Fibroblast of lung (primary cell): ENCODE results near the gene DLGAP3. TPM values are rescaled to one million over a fixed set of nuclear protein-coding genes. Genes with fewer than 3 reads are reported as not detected.

ENCODE experiments used
- DNase-seq, 2 donors: peaks; one replicate each; pipeline versions ENCODE4 v3.0.0 to v3.0.0-alpha.2; 2010; ENCODE audit warnings: low read depth in 2 of 2
- H2AFZ ChIP-seq: 2 replicates; pipeline ENCODE4 v1.5.1; 2012; ENCODE audit warnings: low read length, control low read depth, inconsistent platforms
- H3K27ac ChIP-seq: 2 replicates; pipeline ENCODE4 v1.5.1; 2011; ENCODE audit warnings: low read length, control low read depth; ENCODE audit not compliant: insufficient read depth
- H3K27me3 ChIP-seq: 2 replicates; pipeline ENCODE4 v1.5.1; 2011; ENCODE audit warnings: mild to moderate bottlenecking, low read length; ENCODE audit not compliant: control insufficient read depth, insufficient read depth
- H3K36me3 ChIP-seq: 2 replicates; pipeline ENCODE4 v1.5.1; 2011; ENCODE audit warnings: low read length; ENCODE audit not compliant: control insufficient read depth, insufficient read depth
- H3K4me1 ChIP-seq: 2 replicates; pipeline ENCODE4 v1.5.1; 2011; ENCODE audit warnings: low read length; ENCODE audit not compliant: control insufficient read depth, insufficient read depth; ENCODE audit errors: extremely low read depth
- H3K4me2 ChIP-seq: 2 replicates; pipeline ENCODE4 v1.5.1; 2011; ENCODE audit warnings: low read length, control low read depth; ENCODE audit not compliant: insufficient read depth; ENCODE audit errors: extremely low read depth
- H3K4me3 ChIP-seq, 4 experiments: fragments of 200-600 bp in 1 of 4; sonication (generic) in 1 of 4; replicated peaks in 1 of 4; 2 replicates each; pipeline ENCODE4 v1.5.1; 2011 to 2016; ENCODE audit warnings: low read length in 4 of 4, low read depth in 3 of 4, mild to moderate bottlenecking in 3 of 4, control low read depth in 2 of 4, inconsistent platforms in 1 of 4, mixed read lengths in 1 of 4; ENCODE audit not compliant: insufficient read depth in 1 of 4; ENCODE audit errors: control extremely low read depth in 1 of 4
- H3K79me2 ChIP-seq: 2 replicates; pipeline ENCODE4 v1.5.1; 2012; ENCODE audit warnings: mild to moderate bottlenecking, low read length, inconsistent platforms; ENCODE audit not compliant: control insufficient read depth, insufficient read depth
- H3K9ac ChIP-seq: 2 replicates; pipeline ENCODE4 v1.5.1; 2011; ENCODE audit warnings: mild to moderate bottlenecking, low read length, control low read depth; ENCODE audit not compliant: insufficient read depth
- H3K9me3 ChIP-seq: 2 replicates; pipeline ENCODE4 v1.5.1; 2012; ENCODE audit warnings: low read depth, low read length; ENCODE audit not compliant: control insufficient read depth, insufficient read depth
- H4K20me1 ChIP-seq: 2 replicates; pipeline ENCODE4 v1.5.1; 2011; ENCODE audit warnings: low read length; ENCODE audit not compliant: control insufficient read depth, insufficient read depth; ENCODE audit errors: extremely low read depth
- EZH2 ChIP-seq: IDR thresholded peaks from 2 replicates; pipeline ENCODE4 v1.5.1; 2012; ENCODE audit warnings: low read length, control low read depth, mild to moderate bottlenecking; ENCODE audit errors: missing control alignments
- polyA plus RNA-seq, 2 donors: library from polyadenylated mRNA; depleted of rRNA in 1 of 2; stranded (reverse) in 1 of 2; unstranded in 1 of 2; fragments of >200 nt; gene quantifications; 2 replicates each; pipeline ENCODE4 v1.2.1, GENCODE V29; 2011 to 2012; ENCODE audit warnings: missing spikeins in 1 of 2
- total RNA-seq: library from RNA; depleted of rRNA; stranded (reverse); fragments of >200 nt; gene quantifications from 2 replicates; pipeline ENCODE4 v1.2.1, GENCODE V29; 2014
- TF ChIP-seq, protein P1 (sequence below), 2 donors: IDR thresholded peaks in 1 of 2; conservative IDR thresholded peaks in 1 of 2; 1 replicate in 1 of 2; 2 replicates in 1 of 2; pipeline ENCODE4 v1.5.1; 2011 to 2012; ENCODE audit warnings: low read length in 2 of 2, control low read depth in 1 of 2, inconsistent platforms in 1 of 2, low read depth in 1 of 2, mild to moderate bottlenecking in 1 of 2

DLGAP3 gene
- total and polyA plus RNA-seq, 2 donors (not counting 1 experiment from before 2014, with no cell fraction given): not detected

DNA sequence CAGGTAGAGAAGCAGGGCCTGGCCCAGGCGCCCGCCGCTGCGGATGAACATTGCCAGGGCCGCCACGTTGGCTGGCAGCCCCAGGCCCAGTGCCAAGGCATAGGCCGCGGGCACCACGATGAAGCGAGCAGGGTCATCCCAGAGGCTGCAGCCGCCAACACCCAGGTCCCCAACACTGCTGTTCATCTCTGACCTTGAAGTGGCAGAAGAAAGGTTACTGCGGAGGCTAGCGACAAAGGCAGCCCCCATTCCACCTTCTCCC is 47.7 kb upstream of the DLGAP3 start:
- H3K4me3 ChIP-seq: no peak overlapping the region
- H4K20me1 ChIP-seq: no peaks in the 10 kb centered on the region
- peaks cover 4% of the 10 kb centered on the region for H3K36me3 ChIP-seq
- H3K79me2 ChIP-seq: no peaks in the 10 kb centered on the region
- no peaks in the 10 kb centered on the region for H3K4me1 ChIP-seq
- no peak overlapping the region for H2AFZ ChIP-seq
- H3K9ac ChIP-seq: no peak overlapping the region
- no peak overlapping the region for H3K27ac ChIP-seq
- no peaks in the 10 kb centered on the region for H3K27me3 ChIP-seq
- DNase-seq: no peak
- TF ChIP-seq, protein P1, sequence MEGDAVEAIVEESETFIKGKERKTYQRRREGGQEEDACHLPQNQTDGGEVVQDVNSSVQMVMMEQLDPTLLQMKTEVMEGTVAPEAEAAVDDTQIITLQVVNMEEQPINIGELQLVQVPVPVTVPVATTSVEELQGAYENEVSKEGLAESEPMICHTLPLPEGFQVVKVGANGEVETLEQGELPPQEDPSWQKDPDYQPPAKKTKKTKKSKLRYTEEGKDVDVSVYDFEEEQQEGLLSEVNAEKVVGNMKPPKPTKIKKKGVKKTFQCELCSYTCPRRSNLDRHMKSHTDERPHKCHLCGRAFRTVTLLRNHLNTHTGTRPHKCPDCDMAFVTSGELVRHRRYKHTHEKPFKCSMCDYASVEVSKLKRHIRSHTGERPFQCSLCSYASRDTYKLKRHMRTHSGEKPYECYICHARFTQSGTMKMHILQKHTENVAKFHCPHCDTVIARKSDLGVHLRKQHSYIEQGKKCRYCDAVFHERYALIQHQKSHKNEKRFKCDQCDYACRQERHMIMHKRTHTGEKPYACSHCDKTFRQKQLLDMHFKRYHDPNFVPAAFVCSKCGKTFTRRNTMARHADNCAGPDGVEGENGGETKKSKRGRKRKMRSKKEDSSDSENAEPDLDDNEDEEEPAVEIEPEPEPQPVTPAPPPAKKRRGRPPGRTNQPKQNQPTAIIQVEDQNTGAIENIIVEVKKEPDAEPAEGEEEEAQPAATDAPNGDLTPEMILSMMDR (conservative IDR thresholded peaks at IDR 0.05 in 1 of 2, IDR thresholded peaks at IDR 0.05 in 1 of 2; ENCODE audit: low read depth in 1 of 2, low read length in 2 of 2): no peak
- no peak for TF ChIP-seq EZH2
- H3K9me3 ChIP-seq: no peaks in the 10 kb centered on the region
- no peak overlapping the region for H3K4me2 ChIP-seq

GRCh38 chr1:34976384-34977209 is 47.1 kb upstream of the DLGAP3 start:
- no peak overlapping the region for H2AFZ ChIP-seq
- H3K4me3 ChIP-seq: no peak overlapping the region
- no peaks in the 10 kb centered on the region for H3K9me3 ChIP-seq
- TF ChIP-seq, protein P1 (conservative IDR thresholded peaks at IDR 0.05 in 1 of 2, IDR thresholded peaks at IDR 0.05 in 1 of 2; ENCODE audit: low read depth in 1 of 2, low read length in 2 of 2): no peak
- TF ChIP-seq EZH2: no peak
- H3K36me3 ChIP-seq: peaks cover 4% of the 10 kb centered on the region
- H3K4me1 ChIP-seq: no peaks in the 10 kb centered on the region
- H4K20me1 ChIP-seq: no peaks in the 10 kb centered on the region
- H3K27me3 ChIP-seq: no peaks in the 10 kb centered on the region
- no peak overlapping the region for H3K9ac ChIP-seq
- no peaks in the 10 kb centered on the region for H3K79me2 ChIP-seq
- H3K27ac ChIP-seq: no peak overlapping the region
- no peak overlapping the region for H3K4me2 ChIP-seq
- no peak for DNase-seq

DNA sequence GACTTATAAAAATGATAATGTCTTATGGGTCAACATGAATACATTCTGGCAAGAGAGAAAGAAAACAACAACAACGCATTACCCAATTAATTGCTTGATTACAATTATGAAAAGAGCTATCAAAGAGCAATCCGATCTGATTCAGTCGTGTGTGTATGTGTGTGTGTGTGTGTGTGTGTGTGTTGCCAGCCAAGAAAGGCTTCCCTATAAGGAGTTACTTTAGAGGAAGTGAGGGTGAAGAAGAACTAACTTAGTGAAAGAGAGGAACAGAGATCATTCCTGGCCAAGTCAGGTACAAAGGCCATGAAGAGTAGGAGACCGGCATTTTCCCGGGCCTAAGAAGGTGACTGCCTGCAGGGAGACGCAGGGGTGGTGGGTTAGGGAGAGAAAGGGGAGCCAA is 46.3 kb upstream of the DLGAP3 start:
- H3K79me2 ChIP-seq: no peaks in the 10 kb centered on the region
- no peaks in the 10 kb centered on the region for H3K27me3 ChIP-seq
- H2AFZ ChIP-seq: no peak overlapping the region
- H3K4me3 ChIP-seq: no peak overlapping the region
- H4K20me1 ChIP-seq: no peaks in the 10 kb centered on the region
- H3K9ac ChIP-seq: no peak overlapping the region
- H3K4me2 ChIP-seq: no peak overlapping the region
- TF ChIP-seq, protein P1 (conservative IDR thresholded peaks at IDR 0.05 in 1 of 2, IDR thresholded peaks at IDR 0.05 in 1 of 2; ENCODE audit: low read depth in 1 of 2, low read length in 2 of 2): no peak
- no peak for TF ChIP-seq EZH2
- DNase-seq: peak in 1 of 2 donors; percentile 33
- no peak overlapping the region for H3K27ac ChIP-seq
- H3K9me3 ChIP-seq: no peaks in the 10 kb centered on the region
- H3K36me3 ChIP-seq: peaks cover 2% of the 10 kb centered on the region
- no peaks in the 10 kb centered on the region for H3K4me1 ChIP-seq
